Activated B cell treated with CpG ODN at 0.5 μM for 24 hours (primary cell): ENCODE data around the gene ZC3H6. TPM values are rescaled to one million over a fixed set of nuclear protein-coding genes. Genes with fewer than 3 reads are reported as not detected.

ENCODE experiments used
- ATAC-seq: fragments of 200-7000 bp; cut with Tn5 transposase; one replicate; pipeline ENCODE4 v1.10.0; 2021; ENCODE audit warnings: low read depth, mild to moderate bottlenecking, moderate library complexity
- CTCF ChIA-PET: fragments of 350-600 bp; sonication (Branson Sonifier 250); formaldehyde crosslinking; loops from one replicate; lab custom pipeline; 2021; ENCODE audit warnings: antibody characterized with exemption; lab: Charles Lee
- POLR2A ChIA-PET: fragments of 350-600 bp; sonication (Branson Sonifier 250); formaldehyde crosslinking; loops from one replicate; lab custom pipeline; 2021; ENCODE audit warnings: antibody characterized with exemption; lab: Charles Lee
- DNase-seq: peaks from one replicate; pipeline ENCODE4 v3.0.0; 2022
- H3K27ac Mint-ChIP-seq: one replicate; pipeline ENCODE4 v1.8.0; 2020; ENCODE audit warnings: mixed read lengths
- H3K27me3 Mint-ChIP-seq: one replicate; pipeline ENCODE4 v1.8.0; 2021; ENCODE audit warnings: mixed read lengths
- H3K36me3 Mint-ChIP-seq: one replicate; pipeline ENCODE4 v1.8.0; 2021; ENCODE audit warnings: low read depth, mixed read lengths
- H3K4me1 Mint-ChIP-seq: one replicate; pipeline ENCODE4 v1.8.0; 2021; ENCODE audit warnings: mixed read lengths
- H3K4me3 Mint-ChIP-seq: one replicate; pipeline ENCODE4 v1.8.0; 2020; ENCODE audit warnings: mild to moderate bottlenecking, mixed read lengths
- H3K9me3 Mint-ChIP-seq: one replicate; pipeline ENCODE4 v1.8.0; 2020; ENCODE audit warnings: mixed read lengths
- intact Hi-C: fragments of 100-400 bp; cut with micrococcal nuclease; formaldehyde crosslinking; loops from one replicate; pipeline ENCODE4 v1.15.1; 2024
- total RNA-seq: library from RNA; stranded (reverse); gene quantifications from 2 replicates; pipeline ENCODE4 v1.2.3, GENCODE V29; 2022
- TF ChIP-seq, protein P1 (sequence below): fragments of 200-600 bp; IDR thresholded peaks from one replicate; pipeline ENCODE4 v1.8.0; 2022; ENCODE audit warnings: antibody characterized with exemption, mild to moderate bottlenecking

ZC3H6 gene
- total RNA-seq, 1 donor from 2014 or later: 7.3 TPM

GRCh38 chr2:112262876-112263275, 12.5 kb upstream of the ZC3H6 start:
- Mint-ChIP-seq H3K27me3 (no peaks in the 10 kb centered on the region), H3K27ac (no peak overlapping the region)
- POLR2A ChIA-PET: interaction anchor here (0.6 kb wide), 1 partner anchor 167 kb away, joined by 3 read pairs; no protein-coding TSS in a partner anchor

DNA sequence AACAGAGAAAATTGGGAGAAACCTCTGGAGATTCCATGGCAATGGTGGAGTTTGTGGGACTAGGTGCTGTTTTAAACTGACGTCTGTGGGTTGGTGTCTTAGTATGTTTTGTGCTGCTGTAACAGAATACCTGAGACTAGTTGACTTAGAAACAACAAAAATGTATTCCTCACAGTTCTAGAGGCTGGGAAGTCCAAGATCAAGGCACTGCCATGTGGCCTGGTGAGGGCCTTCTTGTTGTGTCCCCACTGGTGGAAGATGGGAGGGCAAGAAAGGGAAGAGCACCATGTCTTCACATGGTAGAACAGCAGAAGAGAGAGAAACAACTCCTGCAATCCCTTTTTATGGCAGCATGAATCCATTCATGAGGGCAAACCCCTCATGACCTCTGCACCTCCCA, 6.8 kb upstream of the ZC3H6 start:
- H3K9me3 Mint-ChIP-seq: peaks cover 8% of the 10 kb centered on the region
- POLR2A ChIA-PET: no interaction called here
- TF ChIP-seq, protein P1, sequence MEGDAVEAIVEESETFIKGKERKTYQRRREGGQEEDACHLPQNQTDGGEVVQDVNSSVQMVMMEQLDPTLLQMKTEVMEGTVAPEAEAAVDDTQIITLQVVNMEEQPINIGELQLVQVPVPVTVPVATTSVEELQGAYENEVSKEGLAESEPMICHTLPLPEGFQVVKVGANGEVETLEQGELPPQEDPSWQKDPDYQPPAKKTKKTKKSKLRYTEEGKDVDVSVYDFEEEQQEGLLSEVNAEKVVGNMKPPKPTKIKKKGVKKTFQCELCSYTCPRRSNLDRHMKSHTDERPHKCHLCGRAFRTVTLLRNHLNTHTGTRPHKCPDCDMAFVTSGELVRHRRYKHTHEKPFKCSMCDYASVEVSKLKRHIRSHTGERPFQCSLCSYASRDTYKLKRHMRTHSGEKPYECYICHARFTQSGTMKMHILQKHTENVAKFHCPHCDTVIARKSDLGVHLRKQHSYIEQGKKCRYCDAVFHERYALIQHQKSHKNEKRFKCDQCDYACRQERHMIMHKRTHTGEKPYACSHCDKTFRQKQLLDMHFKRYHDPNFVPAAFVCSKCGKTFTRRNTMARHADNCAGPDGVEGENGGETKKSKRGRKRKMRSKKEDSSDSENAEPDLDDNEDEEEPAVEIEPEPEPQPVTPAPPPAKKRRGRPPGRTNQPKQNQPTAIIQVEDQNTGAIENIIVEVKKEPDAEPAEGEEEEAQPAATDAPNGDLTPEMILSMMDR: no peak
- no peaks in the 10 kb centered on the region for H3K36me3 Mint-ChIP-seq
- no peaks in the 10 kb centered on the region for H3K4me1 Mint-ChIP-seq
- no peak overlapping the region for H3K27ac Mint-ChIP-seq
- H3K4me3 Mint-ChIP-seq: no peak overlapping the region
- DNase-seq (no peak), ATAC-seq (no peak)
- intact Hi-C loops: no loop called here
- CTCF ChIA-PET: no interaction called here
- H3K27me3 Mint-ChIP-seq: no peaks in the 10 kb centered on the region

More at GRCh38 chr2:112262876-112263275, 12.5 kb upstream of the ZC3H6 start:
- Mint-ChIP-seq H3K4me3 (no peak overlapping the region), H3K9me3 (peaks cover 2% of the 10 kb centered on the region), H3K36me3 (no peaks in the 10 kb centered on the region), H3K4me1 (peaks cover 9% of the 10 kb centered on the region)
- no peak for ATAC-seq
- TF ChIP-seq, protein P1: no peak
- CTCF ChIA-PET: no interaction called here
- intact Hi-C loops: no loop called here
- no peak for DNase-seq

DNA sequence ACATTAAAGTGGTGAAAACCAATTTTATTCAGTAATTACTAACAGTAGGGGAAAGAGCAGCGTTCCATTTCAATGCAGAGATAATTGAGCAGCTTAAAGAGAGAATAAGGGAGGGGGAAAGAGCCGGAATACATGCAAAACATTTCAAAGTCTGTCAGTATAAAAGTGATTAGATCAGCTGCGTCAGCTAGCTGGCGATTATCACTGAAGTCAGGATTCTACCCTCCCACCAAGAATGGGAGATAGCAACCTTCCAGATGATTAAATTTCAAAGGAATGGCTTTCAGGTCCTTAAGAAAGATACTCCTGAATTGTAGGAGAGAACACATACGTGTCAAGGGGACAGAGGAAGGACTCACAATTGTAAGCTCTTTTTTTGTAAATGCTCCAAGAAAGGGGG, 2.7 kb upstream of the ZC3H6 start:
- TF ChIP-seq, protein P1: no peak
- Mint-ChIP-seq H3K36me3 (peaks cover 3% of the 10 kb centered on the region), H3K27me3 (no peaks in the 10 kb centered on the region), H3K4me1 (peaks cover 12% of the 10 kb centered on the region), H3K4me3 (no peak overlapping the region), H3K27ac (no peak overlapping the region), H3K9me3 (peaks cover 8% of the 10 kb centered on the region)
- ATAC-seq (no peak), DNase-seq (no peak)
- ChIA-PET CTCF (interaction anchor here (1.3 kb wide), 1 partner anchor 12 kb away, joined by 5 read pairs; no protein-coding TSS in a partner anchor), POLR2A (interaction anchor here (1.2 to 3.1 kb wide), 2 partner anchors 12 to 18 kb away, joined by 6 to 37 read pairs; partner anchors contain the start of gene ZC3H8)
- intact Hi-C loops: loop anchor here (10.0 kb wide), 2 partner anchors 372 to 1598 kb away; partner anchors contain the start of genes BUB1 and SLC20A1

GRCh38 chr2:112273349-112273748, 2.0 kb upstream of the ZC3H6 start:
- Mint-ChIP-seq H3K9me3 (peaks cover 3% of the 10 kb centered on the region), H3K36me3 (peaks cover 3% of the 10 kb centered on the region), H3K4me3 (no peak overlapping the region), H3K4me1 (peaks cover 15% of the 10 kb centered on the region), H3K27me3 (no peaks in the 10 kb centered on the region), H3K27ac (peak overlapping the region; percentile 56)
- intact Hi-C loops: loop anchor here (10.0 kb wide), 2 partner anchors 371 to 1599 kb away; partner anchors contain the start of genes BUB1 and SLC20A1
- CTCF ChIA-PET: interaction anchor here (1.3 to 1.9 kb wide), 2 partner anchors 13 to 14 kb away, joined by 5 to 8 read pairs; no protein-coding TSS in a partner anchor
- DNase-seq: no peak
- TF ChIP-seq, protein P1: no peak
- ATAC-seq: no peak
- POLR2A ChIA-PET: interaction anchor here (0.7 to 3.1 kb wide), 5 partner anchors 12 to 367 kb away, joined by 3 to 37 read pairs (median 4); partner anchors contain the start of gene ZC3H8
